Small intestine (tissue), 7 donors: ENCODE measurements around the gene RUNX1. TPM values are rescaled to one million over a fixed set of nuclear protein-coding genes. Genes with fewer than 3 reads are reported as not detected.
"Not testable (repeated sequence)": the region's sequence is repeated elsewhere in the genome, so short reads cannot be mapped to it uniquely, and the experiment has no call there.

Experiments used
- DNase-seq, 2 donors: peaks; one replicate each; pipeline versions ENCODE4 v3.0.0 to v3.0.0-alpha.2; 2013
- FAIRE-seq: peaks from 2 replicates; lab custom pipeline; 2012; peaks lifted over from hg19 to GRCh38; lab: Jason Lieb, UNC
- H3K27ac ChIP-seq, 3 donors: one replicate each; pipeline ENCODE4 v1.5.1; 2013; ENCODE audit warnings: low read length in 2 of 3, mild to moderate bottlenecking in 2 of 3, control low read depth in 1 of 3, inconsistent platforms in 1 of 3, low read depth in 1 of 3, moderate library complexity in 1 of 3
- H3K27me3 ChIP-seq, 3 donors: one replicate each; pipeline ENCODE4 v1.6.1; 2013; ENCODE audit warnings: low read length in 3 of 3, inconsistent platforms in 1 of 3; ENCODE audit not compliant: control insufficient read depth in 3 of 3, insufficient read depth in 3 of 3
- H3K36me3 ChIP-seq, 3 donors: one replicate each; pipeline ENCODE4 v1.6.1; 2013; ENCODE audit warnings: low read length in 3 of 3, inconsistent platforms in 1 of 3, low read depth in 1 of 3, mild to moderate bottlenecking in 1 of 3, moderate library complexity in 1 of 3; ENCODE audit not compliant: control insufficient read depth in 3 of 3, insufficient read depth in 2 of 3
- H3K4me1 ChIP-seq, 3 donors: one replicate each; pipeline ENCODE4 v1.6.1; 2013; ENCODE audit warnings: low read length in 2 of 3, inconsistent platforms in 1 of 3, low read depth in 1 of 3, mild to moderate bottlenecking in 1 of 3, moderate library complexity in 1 of 3; ENCODE audit not compliant: control insufficient read depth in 3 of 3, insufficient read depth in 2 of 3
- H3K4me3 ChIP-seq, 3 donors: one replicate each; pipeline ENCODE4 v1.5.1; 2013; ENCODE audit warnings: low read length in 3 of 3, control low read depth in 1 of 3, inconsistent platforms in 1 of 3, low read depth in 1 of 3, mild to moderate bottlenecking in 1 of 3, moderate library complexity in 1 of 3
- H3K9me3 ChIP-seq, 2 donors: one replicate each; pipeline ENCODE4 v1.6.1; 2013; ENCODE audit warnings: low read depth in 1 of 2, low read length in 1 of 2; ENCODE audit not compliant: control insufficient read depth in 2 of 2, insufficient read depth in 1 of 2
- WGBS, 3 donors: extraction: QIAGEN DNeasy Blood & Tissue Kit; methylation state at CpG; one replicate each; pipeline ENCODE4 v1.1.7; 2013; 5-methylcytosine and 5-hydroxymethylcytosine counted together
- polyA plus RNA-seq, 4 donors: library from polyadenylated mRNA; stranded (reverse) in 3 of 4; unstranded in 1 of 4; fragments of 200-250 nt in 3 of 4; fragments of 120-200 nt in 1 of 4; gene quantifications; one replicate each; pipeline versions ENCODE4 v1.2.1 to v1.2.3, GENCODE V29; 2013
- donor health status: healthy with polysubstance abuse.
- donor health status: control.
- donor health status: control.
- donor health status: Bipolar disorder and iron deficiency.
- donor health status: healthy.

Gene RUNX1
- polyA plus RNA-seq, 4 donors: 2.5 to 6.2 (median 4.5) TPM

DNA sequence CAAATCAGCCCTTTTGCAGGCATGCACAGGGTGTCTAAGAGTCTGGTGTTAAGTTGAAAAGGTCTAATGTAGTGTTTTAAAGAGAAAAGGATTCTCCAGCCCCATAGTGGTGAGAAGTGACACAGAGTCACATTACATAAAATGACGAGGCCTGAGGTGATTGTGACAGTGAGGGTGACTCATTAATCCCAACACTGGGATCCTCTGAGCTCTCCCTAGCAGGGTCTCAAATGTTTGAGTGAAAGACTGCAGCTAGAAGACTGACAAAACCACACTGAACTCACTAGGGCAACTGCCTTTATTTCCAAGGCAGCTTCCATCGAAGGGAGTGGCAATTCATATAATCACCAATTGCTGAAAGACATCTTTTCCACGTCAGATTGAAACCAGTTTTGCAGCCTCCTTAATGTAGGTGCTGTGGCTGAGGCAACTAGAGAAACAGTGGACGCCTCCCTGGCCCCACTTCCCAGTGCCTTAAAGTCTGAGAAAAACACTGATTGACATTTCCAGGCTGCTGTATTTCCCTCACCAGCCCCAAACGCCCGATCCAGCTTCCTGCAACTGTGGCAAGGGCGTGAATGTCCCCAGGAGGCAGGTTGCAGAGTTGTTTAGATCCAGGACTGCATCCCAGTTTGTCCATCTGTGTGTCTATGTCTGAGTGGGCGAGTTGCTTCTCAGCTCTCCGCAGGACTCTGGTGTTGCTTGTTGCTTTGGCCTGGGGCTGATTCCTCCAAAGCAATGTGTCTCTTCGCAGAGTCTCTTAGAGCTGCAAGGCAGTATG is 81.4 kb downstream of the RUNX1 start:
- no peaks in the 10 kb centered on the region for H3K9me3 ChIP-seq

DNA sequence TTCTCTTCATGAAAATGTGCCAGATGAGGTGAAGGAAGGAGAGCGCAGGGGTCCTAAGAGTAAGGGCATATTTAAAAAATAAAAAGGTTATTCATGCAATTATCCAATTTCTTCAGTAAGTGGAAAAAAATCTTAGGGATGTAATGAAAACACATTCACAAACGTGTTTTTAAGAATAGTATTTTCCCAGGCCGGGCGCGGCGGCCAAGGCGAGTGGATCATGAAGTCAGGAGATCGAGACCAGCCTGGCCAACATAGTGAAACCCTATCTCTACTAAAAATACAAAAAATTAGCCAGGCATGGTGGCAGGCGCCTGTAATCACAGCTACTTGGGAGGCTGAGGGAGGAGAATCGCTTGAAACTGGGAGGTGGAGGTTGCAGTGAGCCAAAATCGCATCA is 82.2 kb downstream of the RUNX1 start:
- not testable (repeated sequence) for H3K4me1 ChIP-seq, DNase-seq, H3K4me3 ChIP-seq, FAIRE-seq, H3K27ac ChIP-seq, H3K36me3 ChIP-seq, H3K27me3 ChIP-seq, H3K9me3 ChIP-seq
- 91 to 96% (median 95%) methylated on average over 11 of the region's 11 CpGs for WGBS, 3 donors

More for the DNA sequence above, 81.4 kb downstream of the RUNX1 start:
- WGBS, 3 donors: 58 to 67% (median 59%) methylated on average over 10 of the region's 10 CpGs
- Histone ChIP-seq H3K36me3 (no peaks in the 10 kb centered on the region), H3K27me3 (no peaks in the 10 kb centered on the region), H3K4me3 (no peak overlapping the region), H3K27ac (peak overlapping the region in 1 of 3 donors; percentile 11), H3K4me1 (peaks cover 0 to 7% (median 0%) of the 10 kb centered on the region in 3 donors)
- DNase-seq (no peak), FAIRE-seq (no peak)

DNA sequence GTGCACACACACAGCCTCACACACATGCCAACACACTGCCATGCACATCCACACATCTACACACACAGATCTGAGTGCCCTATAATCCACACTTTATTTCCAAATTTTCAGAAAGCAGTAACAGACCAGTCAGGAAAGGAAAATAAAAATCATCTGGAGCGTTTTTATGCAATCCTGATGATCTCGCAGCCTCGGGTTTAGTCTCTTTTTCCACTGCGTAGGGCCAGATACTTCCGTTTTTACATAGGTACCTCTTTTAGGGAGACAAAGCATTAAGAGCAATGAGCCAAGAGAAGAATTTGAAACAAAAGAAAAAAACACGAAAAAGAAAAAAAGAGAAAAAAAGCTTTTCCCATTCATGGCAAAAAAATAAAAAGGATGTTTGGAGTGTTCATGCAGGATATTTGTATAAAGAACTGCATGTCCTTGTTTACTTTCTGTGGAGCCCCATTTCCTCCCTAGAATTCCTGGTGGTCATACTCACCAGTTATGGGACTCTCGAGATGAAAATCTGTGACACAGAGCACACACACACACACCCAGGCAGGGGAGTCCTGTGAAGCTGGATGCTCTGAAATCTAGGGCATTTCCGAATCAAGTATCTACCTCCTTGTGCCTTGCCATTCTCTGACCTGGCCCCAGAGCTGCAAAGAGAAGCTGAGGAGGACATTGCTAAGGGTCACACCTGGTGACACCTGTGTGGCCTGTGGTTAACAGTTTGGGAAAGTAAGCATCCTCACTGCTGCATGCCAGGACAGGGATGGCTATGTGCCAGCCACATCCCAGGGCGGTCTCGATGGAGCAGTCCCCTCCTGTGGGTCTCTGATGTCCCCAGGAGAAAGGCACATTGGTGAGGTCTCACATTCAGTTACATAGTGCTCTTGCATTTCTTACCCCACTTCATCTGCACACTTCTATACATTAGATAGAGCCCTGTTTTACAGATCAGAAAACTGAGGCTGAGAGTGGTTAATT is 83.6 kb downstream of the RUNX1 start:
- no peaks in the 10 kb centered on the region for H3K9me3 ChIP-seq
- no peak overlapping the region for H3K4me3 ChIP-seq
- peaks cover 0 to 9% (median 0%) of the 10 kb centered on the region in 3 donors for H3K4me1 ChIP-seq
- no peaks in the 10 kb centered on the region for H3K27me3 ChIP-seq
- no peak for DNase-seq
- no peak for FAIRE-seq
- H3K36me3 ChIP-seq: no peaks in the 10 kb centered on the region
- WGBS, 3 donors: 63 to 85% (median 81%) methylated on average over 10 of the region's 10 CpGs
- H3K27ac ChIP-seq: peak overlapping the region in 2 of 3 donors; percentile 42 to 79

DNA sequence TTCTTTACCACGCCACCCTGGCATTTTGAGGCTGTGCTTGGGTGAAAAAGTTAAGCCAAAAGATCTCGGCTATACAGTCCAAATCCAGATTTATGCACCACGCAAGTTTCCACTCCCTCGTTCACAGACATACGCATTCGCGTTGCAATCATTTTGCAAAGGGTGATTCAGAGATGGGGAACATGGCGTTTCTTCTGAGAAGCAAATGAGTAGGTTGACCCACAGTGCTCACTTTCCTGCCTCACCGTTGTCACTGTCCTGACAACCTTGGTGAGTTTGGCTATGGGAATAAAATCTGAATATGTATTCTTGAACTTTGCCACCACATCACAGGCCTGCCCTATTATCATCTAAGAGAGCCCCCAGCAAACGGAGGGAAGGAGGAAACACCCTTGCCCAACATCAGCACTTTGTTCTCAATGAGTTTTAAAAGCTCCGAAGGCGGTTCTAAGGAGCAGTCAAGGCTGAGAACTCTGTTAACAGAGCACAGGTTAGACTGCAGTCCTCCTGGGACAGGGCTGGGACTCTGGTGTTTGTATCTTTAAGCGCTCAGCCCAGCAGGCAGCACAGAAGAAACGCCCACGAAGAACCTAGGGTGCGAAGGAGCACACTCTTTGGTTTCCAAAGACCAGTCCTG is 86.4 kb downstream of the RUNX1 start:
- Histone ChIP-seq H3K27ac (peak overlapping the region in 1 of 3 donors; percentile 55), H3K36me3 (no peaks in the 10 kb centered on the region), H3K27me3 (no peaks in the 10 kb centered on the region), H3K4me3 (no peak overlapping the region), H3K4me1 (peaks cover 0 to 9% (median 0%) of the 10 kb centered on the region in 3 donors), H3K9me3 (no peaks in the 10 kb centered on the region)
- DNase-seq (no peak), FAIRE-seq (no peak)
- WGBS, 3 donors: 76 to 81% (median 80%) methylated on average over 16 of the region's 16 CpGs

DNA sequence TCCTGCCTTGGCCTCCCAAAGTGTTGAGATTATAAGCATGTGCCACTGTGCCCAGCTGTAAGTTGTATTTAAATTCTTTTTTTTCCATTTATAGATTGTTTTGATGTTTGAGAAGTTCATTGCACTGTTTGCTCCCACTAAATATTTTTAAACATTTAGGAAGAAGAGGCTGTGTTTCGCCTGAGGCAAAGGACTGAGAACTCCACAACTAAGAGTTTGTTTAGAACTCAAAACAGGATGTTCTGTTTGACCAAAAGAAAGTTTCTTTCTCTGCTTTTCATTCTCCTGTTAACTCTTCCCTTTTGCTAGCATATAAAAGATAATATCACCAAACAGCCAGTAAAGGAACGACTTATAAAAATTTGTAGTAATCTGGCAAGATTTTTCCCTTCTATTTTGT is 87.0 kb downstream of the RUNX1 start:
- WGBS, 3 donors: 67 to 80% (median 70%) methylated on average over 2 of the region's 2 CpGs
- H3K4me3 ChIP-seq: no peak overlapping the region
- H3K4me1 ChIP-seq: peaks cover 0 to 9% (median 0%) of the 10 kb centered on the region in 3 donors
- no peaks in the 10 kb centered on the region for H3K27me3 ChIP-seq
- DNase-seq (no peak), FAIRE-seq (no peak)
- H3K27ac ChIP-seq: no peak overlapping the region
- no peaks in the 10 kb centered on the region for H3K9me3 ChIP-seq
- H3K36me3 ChIP-seq: no peaks in the 10 kb centered on the region

DNA sequence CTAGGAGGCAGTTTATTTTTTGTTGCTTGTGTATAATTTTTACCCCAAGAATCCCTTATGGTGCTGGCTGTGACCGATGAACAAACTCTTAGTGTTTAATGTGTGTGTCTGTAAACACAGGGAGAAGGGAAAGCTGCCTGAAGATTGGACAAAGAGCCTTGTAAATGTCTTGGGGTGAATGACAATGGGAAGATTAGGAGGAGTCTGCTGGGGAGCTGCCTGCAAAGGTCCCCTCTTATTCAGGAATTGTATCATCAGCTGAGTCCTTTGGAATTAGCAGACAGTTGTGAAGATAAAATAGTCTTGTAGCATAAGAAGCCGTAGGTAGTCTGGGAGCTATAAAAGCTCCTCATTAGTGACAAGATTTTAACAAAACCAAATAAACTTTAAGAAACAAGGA is 88.4 kb downstream of the RUNX1 start:
- no peaks in the 10 kb centered on the region for H3K9me3 ChIP-seq
- no peak overlapping the region for H3K27ac ChIP-seq
- H3K4me3 ChIP-seq: no peak overlapping the region
- WGBS, 3 donors: 80 to 84% (median 82%) methylated on average over 2 of the region's 2 CpGs
- no peaks in the 10 kb centered on the region for H3K36me3 ChIP-seq
- FAIRE-seq (no peak), DNase-seq (no peak)
- H3K4me1 ChIP-seq: peaks cover 0 to 9% (median 4%) of the 10 kb centered on the region in 3 donors
- no peaks in the 10 kb centered on the region for H3K27me3 ChIP-seq

DNA sequence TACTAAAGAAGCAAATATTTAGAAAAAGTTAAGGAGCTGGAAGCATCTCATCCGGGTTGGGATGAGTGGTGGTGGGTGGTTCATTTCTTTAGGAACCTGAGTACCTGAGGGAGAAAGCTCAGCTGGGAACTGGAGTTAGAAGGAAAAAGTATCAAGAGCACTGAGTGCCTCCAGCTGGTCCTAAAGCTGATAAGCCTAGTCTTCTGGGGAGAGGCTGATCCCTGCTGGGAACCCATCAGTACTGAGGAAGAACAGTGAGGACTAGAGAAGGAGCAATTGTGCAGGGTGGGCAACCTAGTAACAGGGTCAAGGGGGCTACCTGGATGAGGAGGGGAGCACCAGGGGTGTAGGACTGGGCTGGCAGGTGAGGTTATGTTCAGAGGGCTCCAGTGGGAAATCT is 89.5 kb downstream of the RUNX1 start:
- Histone ChIP-seq H3K4me1 (peaks cover 0 to 9% (median 4%) of the 10 kb centered on the region in 3 donors), H3K9me3 (no peaks in the 10 kb centered on the region), H3K36me3 (no peaks in the 10 kb centered on the region), H3K4me3 (no peak overlapping the region), H3K27ac (no peak overlapping the region), H3K27me3 (no peaks in the 10 kb centered on the region)
- DNase-seq: no peak
- no peak for FAIRE-seq
- 84 to 90% (median 87%) methylated on average over 1 of the region's 1 CpG for WGBS, 3 donors

DNA sequence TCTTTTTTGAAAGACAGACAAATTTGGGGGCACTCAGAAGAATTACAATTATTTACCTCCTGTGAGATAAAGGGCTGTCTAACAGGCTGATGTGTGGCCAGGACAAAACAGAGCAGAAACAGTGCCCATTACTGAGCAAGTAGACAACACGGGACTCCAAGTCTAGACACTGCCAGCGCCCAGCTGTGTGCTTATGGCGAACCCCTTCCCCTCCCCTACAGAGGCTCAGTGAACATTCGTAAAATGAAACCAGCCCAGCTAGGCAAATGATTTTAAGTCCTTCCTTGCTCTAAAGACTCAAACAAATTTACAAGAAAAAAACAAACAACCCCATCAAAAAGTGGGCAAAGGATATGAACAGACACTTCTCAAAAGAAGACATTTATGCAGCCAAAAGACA is 91.1 kb downstream of the RUNX1 start:
- 86 to 94% (median 94%) methylated on average over 4 of the region's 4 CpGs for WGBS, 3 donors
- Histone ChIP-seq H3K4me3 (no peak overlapping the region), H3K27ac (no peak overlapping the region), H3K4me1 (peaks cover 0 to 4% (median 4%) of the 10 kb centered on the region in 3 donors), H3K36me3 (no peaks in the 10 kb centered on the region), H3K27me3 (no peaks in the 10 kb centered on the region), H3K9me3 (no peaks in the 10 kb centered on the region)
- FAIRE-seq: no peak
- DNase-seq: no peak
